ENCODE data around the gene NKX1-2.

Gene NKX1-2

GRCh38 chr10:124450012-124450782, at the start of gene NKX1-2:
TSS of gene NKX1-2 (minus strand) at chr10:124450035. CDS start at chr10:124449943, 92 bp downstream.
- no peak for DNase-seq (ENCODE audit: low read depth)

- no peak for DNase-seq (ENCODE audit: low read depth)
Observed at GRCh38 chr10:124498056-124498455, 48.2 kb upstream of the NKX1-2 start.

GRCh38 chr10:124497196-124497881, 47.5 kb upstream of the NKX1-2 start:
- DNase-seq (ENCODE audit: low read depth) = no peak

- no peak for DNase-seq (ENCODE audit: low read depth)
Observed at GRCh38 chr10:124496620-124497019, 46.8 kb upstream of the NKX1-2 start.

- DNase-seq (ENCODE audit: low read depth) = no peak
Observed at GRCh38 chr10:124496150-124496549, 46.3 kb upstream of the NKX1-2 start.

- no peak for DNase-seq (ENCODE audit: low read depth)
Observed at GRCh38 chr10:124495725-124496124, 45.9 kb upstream of the NKX1-2 start.

DNA sequence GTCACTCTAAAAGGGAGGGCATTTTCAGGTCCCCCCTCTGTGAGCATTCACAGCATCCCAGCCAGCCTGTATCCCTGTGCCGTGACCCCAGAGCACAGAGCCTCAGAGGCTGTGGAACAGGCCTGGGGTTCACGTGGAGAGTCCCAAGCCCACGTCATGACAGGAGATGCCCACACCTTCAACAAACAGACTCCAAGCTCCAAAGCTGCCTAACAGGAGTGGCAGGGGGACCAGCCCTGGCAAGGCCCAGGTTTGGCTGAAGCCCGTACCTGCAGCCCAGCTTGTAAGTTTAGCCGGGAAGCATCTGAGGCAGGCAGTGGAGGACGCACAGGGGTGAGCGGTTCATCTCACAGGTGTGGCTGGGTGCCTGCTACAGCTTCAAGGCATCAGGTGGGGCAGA, 45.3 kb upstream of the NKX1-2 start:
- DNase-seq (ENCODE audit: low read depth) = no peak

DNA sequence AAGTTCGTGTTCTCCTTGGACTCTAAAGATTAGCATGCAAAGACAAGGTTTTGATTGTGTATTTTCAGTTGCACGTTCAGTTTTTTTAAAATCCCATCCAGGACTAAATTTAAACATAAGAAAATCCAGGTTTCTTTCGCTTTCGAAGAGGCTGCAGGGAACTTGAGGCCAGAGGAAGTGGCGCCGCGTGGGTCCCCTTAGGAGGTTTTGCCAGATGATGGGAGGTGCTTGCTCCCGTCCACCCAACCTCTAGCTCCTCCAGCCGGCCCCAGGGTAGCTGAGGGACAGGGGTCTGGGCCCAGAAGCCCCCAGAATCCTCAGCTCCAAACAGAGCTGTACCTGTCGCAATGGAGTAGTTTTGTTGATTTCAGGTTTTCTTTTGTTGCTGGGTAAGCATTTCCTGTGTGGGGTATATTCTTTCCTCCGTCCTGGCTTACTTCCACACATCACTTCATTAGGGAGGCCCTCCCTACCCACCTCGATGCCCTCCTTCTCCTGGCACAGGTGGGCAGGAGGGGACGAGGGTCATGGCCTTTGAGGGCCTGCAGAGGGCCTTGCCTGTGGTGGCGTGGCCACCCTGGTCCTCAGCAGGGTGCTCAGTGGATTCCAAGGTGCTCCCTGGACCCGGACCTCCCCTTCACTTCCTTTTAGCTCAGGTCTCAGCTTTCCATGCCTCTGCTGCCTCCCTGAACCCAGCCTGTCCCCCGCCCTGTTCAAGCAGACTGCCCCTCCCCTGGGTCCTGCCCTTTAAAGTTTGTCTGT, 44.4 kb upstream of the NKX1-2 start:
- no peak for DNase-seq (ENCODE audit: low read depth)

- no peak for DNase-seq (ENCODE audit: low read depth)
Observed at GRCh38 chr10:124493214-124493882, 43.5 kb upstream of the NKX1-2 start.

DNA sequence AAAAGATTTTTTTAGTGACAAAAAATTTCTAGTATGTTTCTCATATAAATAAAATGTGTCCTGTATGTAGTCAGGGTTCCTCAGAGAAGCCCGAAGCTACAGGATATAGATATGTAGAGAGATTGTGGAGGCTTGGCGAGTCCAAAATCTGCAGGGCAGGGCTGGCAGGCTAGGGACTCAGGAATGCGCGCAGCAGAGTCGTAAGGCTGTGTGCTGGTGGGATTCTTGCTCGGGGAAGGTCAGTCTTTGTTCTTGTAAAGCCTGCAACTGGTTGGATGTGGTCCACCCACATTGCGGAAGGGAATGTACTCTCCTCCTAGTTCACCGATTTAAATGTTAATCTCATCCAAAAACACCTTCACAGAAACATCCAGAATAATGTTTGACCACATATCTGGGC, 42.4 kb upstream of the NKX1-2 start:
- no peak for DNase-seq (ENCODE audit: low read depth)

DNA sequence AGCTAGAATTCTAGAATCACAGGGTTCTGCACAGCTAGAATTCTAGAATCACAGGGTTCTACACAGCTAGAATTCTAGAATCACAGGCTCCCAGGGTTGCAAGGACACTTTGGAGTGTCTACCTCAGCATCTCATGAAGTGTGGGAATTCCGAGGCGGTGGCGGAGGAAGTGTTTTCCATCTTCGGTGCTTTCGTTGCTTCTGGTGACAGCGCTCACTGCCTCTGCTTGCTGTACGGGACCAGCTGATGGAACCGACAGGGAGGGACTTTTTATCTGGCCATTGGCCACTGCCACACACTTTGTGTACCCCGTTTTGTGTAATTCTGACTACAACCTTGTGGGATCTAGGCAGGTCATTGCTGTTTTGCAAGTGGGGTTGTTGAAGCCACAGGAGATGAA, 41.3 kb upstream of the NKX1-2 start:
- DNase-seq (ENCODE audit: low read depth) = no peak

DNA sequence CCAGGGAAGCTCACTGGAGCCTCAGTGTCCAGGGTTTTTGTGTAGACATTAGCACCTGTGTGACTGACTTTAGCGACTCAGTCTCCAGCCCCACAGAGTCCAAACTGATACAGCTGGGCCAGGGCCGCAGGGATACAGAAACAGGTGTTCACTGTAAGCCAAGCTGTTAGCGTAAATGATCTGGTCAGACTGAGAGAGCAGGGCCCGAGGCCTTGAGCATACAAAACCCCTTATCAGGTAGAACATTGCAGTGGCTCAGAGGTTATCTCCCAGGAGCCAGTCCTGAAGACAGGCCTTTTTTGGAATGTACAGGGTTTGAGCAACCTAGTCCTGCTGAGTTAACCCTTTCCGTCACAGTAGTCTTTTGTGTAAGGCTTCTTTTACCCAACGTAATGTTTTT, 36.8 kb upstream of the NKX1-2 start:
- no peak for DNase-seq (ENCODE audit: low read depth)

GRCh38 chr10:124484661-124485060, 34.8 kb upstream of the NKX1-2 start:
- DNase-seq (ENCODE audit: low read depth) = no peak

DNA sequence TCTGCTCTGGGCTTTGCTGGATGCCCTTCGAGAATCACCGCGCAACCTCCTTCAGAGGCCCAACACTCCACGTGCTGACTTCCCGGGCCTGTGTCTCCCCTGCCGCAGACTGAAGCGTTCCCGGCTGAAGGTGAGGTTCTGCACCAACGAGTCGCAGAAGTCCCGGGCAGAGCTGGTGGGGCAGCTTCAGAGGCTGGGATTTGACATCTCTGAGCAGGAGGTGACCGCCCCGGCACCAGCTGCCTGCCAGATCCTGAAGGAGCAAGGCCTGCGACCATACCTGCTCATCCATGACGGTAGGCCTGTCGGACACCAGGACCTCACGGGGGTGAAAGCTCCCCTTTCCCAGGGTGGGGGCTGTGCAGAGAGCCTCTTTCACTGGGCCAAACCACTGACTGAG, 34.2 kb upstream of the NKX1-2 start:
- no peak for DNase-seq (ENCODE audit: low read depth)

DNA sequence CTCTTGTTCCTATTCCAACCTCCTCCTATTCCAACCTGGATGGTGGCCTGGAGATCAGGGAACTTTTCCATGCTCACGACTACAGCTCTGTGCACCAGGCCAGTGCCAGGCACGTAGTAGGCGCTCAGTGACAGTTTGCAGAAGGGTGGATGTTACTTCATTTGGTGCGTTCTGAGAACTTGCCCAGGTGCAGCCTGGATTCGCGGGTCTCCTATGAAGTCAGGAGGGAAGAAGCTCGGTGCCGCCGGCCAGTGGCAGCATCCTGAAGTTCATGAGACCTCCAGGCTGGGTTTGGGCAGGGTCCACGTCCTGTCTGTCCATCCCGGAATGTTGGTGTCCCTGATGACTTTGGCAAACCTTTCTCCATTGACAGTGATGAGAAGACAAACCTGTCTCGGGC, 33.0 kb upstream of the NKX1-2 start:
- DNase-seq (ENCODE audit: low read depth) = no peak

DNA sequence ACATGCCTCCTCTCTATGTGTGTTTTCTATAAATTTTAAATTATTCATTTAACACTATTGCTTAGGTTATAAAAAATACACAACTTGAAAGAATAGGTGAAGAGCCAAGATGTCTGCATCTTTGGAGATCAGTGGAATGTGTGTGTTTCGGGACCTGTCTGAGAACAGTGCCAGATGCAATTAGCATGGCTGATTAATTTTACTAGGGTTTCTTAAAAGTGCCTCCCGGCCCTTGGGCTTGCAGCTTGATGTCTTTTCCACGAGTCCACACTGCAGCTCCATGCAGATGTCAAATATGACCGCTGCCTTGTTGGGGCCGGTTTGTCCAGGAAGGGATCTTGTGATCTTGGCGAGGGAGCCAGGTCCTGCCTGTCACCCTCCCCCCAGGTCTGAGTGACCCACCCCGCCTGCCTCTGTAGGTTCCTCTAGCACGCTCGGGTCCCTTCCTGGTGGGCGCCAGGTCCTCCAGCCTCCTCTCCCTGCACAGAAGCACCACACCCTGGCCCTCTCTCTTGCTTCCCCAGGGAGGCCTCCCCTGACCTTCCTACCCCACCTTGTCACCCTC, 32.5 kb upstream of the NKX1-2 start:
- no peak for DNase-seq (ENCODE audit: low read depth)

- DNase-seq (ENCODE audit: low read depth) = no peak
Observed at GRCh38 chr10:124481717-124482116, 31.9 kb upstream of the NKX1-2 start.

DNA sequence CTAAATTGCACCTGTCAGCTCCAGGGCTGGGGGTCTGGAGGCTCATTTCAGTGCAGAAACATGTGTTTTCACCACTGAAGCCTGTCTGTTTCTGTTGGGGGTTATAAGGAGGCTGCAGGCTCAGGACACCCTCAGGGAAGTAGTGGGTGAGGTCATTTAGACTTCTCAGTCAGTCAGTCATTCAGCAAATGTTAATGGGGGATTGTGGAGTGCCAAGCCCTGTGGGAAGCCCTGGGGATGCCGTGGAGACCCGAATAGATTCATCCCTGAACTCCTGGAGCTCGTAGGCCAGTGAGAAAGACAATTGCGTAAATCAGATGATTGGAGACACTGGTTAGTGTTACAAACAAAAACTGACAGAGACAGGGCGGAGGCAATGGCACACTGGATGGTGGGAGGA, 31.0 kb upstream of the NKX1-2 start:
- no peak for DNase-seq (ENCODE audit: low read depth)

DNA sequence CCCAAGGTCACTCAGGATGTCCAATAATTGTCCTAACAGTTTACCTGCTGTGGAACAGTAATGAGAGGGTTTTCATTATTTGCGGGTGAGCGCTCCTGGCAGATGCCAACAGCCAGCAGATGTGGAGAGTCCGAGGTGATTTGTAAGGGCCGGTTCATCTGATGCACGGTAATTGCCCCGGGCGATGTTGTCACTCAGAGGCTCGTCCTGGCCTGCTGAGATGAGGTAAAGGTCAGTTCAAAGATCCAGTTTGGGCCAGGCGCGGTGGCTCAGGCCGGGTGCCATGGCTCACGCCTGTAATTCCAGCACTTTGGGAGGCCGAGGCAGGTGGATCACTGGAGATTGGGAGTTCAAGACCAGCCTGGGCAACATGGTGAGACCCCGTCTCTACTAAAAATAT, 28.7 kb upstream of the NKX1-2 start:
- no peak for DNase-seq (ENCODE audit: low read depth)

DNA sequence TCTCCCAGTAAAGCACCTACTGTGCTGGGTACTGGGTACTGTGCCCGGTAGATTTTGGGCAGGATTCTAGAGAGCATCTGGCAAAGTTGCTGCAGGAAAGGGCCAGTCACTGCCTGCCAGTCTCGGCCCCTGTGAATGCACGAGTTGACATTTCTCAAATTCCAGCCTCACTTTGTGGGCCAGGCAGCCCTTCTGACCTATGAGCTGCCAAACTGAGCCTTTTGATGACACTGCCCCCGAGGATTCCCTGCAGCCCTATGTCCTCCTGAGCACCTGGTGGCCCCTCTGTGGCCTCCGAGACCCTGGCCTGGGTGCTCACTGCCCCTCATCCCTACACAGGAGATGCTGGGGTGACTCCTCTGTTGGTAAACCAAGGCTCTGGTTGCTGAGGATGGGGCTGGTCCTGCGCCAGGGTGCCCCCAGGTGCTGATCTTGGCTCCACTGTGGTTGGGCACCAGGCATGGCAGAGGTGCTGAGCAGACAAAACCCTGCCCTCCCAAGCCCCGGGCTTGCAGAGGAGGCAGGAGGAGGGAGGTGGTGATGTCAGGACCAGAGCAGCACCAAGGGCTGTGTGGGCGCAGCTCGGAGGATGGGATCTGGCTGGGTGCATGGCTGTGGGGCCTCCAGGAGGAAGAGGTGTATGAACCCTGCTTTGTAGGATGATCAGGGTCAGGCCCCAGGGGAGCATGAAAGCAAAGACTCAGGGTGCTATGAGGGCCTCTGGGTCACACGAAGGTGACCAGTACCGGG, 28.0 kb upstream of the NKX1-2 start:
- no peak for DNase-seq (ENCODE audit: low read depth)

DNA sequence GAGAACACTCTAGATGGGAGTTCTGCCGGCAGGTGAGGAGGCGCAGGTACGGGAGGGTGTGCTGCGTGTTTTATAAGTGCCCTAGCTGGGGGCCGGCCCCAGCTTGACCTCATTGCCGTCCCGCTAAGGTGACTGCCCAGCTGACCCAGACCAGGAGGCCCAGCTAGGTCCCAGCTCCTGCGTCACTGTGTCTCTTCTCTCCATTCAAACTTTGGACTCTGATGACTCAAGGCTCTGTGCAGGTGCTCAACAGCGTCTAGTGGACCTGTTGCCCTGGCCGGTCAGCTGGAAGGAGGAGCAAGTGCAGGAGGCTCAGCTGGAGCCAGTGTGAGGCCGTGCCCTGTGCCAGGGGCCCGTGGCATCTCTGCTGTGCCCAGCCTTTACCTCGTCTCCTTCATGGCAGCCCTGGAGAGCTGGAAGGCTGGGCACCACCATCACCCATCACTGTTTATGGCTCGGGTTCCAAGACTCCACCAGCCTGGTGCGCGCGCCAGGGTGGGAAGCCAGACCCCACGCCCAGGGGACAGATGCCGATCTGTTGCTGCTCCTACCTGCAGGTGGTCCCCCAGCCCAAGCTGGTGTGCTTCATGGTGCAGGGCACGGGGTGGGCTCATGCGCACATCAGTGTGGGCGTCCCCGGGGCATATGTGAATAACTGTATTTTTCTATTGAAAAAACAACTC, 26.3 kb upstream of the NKX1-2 start:
- no peak for DNase-seq (ENCODE audit: low read depth)

Measured in HS-27A (cell line).